Right ventricle myocardium superior (tissue), 1 donor: Measurements from ENCODE around the gene BTBD7. TPM values are rescaled to one million over a fixed set of nuclear protein-coding genes. Genes with fewer than 3 reads are reported as not detected.
"Not testable (repeated sequence)": the region's sequence is repeated elsewhere in the genome, so short reads cannot be mapped to it uniquely, and the experiment has no call there.

Experiments used
- ATAC-seq: fragments of 200-7000 bp; cut with Tn5 transposase; one replicate; pipeline ENCODE4 v1.9.1; 2020; ENCODE audit warnings: mild to moderate bottlenecking; ENCODE audit not compliant: poor library complexity
- DNase-seq: peaks from one replicate; pipeline ENCODE4 v3.0.0-alpha.2; 2020
- intact Hi-C: fragments of 100-400 bp; cut with DNase I; formaldehyde crosslinking; loops from one replicate; pipeline ENCODE4 v1.11.2; 2022
- long read RNA-seq: library from polyadenylated mRNA; unstranded; transcript quantifications from one replicate; pipeline ENCODE4 v2.0.0, GENCODE V29; 2021
- total RNA-seq: library from RNA; stranded (reverse); fragmentation: NEBNext Ultra II Directional; extraction: Animal tissue kit (Norgen Biotek cat#: 25700); gene quantifications from one replicate; pipeline ENCODE4 v1.2.1, GENCODE V29; 2021
- donor health status: DM: no; HTN: yes; CAD: no; lungs with severe emphysema.

Gene BTBD7, protein sequence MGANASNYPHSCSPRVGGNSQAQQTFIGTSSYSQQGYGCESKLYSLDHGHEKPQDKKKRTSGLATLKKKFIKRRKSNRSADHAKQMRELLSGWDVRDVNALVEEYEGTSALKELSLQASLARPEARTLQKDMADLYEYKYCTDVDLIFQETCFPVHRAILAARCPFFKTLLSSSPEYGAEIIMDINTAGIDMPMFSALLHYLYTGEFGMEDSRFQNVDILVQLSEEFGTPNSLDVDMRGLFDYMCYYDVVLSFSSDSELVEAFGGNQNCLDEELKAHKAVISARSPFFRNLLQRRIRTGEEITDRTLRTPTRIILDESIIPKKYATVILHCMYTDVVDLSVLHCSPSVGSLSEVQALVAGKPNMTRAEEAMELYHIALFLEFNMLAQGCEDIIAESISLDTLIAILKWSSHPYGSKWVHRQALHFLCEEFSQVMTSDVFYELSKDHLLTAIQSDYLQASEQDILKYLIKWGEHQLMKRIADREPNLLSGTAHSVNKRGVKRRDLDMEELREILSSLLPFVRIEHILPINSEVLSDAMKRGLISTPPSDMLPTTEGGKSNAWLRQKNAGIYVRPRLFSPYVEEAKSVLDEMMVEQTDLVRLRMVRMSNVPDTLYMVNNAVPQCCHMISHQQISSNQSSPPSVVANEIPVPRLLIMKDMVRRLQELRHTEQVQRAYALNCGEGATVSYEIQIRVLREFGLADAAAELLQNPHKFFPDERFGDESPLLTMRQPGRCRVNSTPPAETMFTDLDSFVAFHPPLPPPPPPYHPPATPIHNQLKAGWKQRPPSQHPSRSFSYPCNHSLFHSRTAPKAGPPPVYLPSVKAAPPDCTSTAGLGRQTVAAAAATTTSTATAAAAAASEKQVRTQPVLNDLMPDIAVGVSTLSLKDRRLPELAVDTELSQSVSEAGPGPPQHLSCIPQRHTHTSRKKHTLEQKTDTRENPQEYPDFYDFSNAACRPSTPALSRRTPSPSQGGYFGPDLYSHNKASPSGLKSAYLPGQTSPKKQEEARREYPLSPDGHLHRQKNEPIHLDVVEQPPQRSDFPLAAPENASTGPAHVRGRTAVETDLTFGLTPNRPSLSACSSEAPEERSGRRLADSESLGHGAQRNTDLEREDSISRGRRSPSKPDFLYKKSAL
- 15.9 TPM for total RNA-seq
- long read RNA-seq, full-length matches to known transcripts = 4 of 13 reads
- long read RNA-seq, partial matches to known transcripts = 6 of 13 reads
- long read RNA-seq, other reads (novel, unspliced or antisense) = 3 of 13 reads

GRCh38 chr14:93332853-93333630 lies at the start of gene BTBD7:
Gene BTBD7, minus strand, starts transcription at chr14:93333036. Its CDS starts 36,985 bp downstream, at chr14:93296051.
- ATAC-seq (peak; percentile 99), DNase-seq (peak; percentile 96)
- intact Hi-C loops = no loop called here

DNA sequence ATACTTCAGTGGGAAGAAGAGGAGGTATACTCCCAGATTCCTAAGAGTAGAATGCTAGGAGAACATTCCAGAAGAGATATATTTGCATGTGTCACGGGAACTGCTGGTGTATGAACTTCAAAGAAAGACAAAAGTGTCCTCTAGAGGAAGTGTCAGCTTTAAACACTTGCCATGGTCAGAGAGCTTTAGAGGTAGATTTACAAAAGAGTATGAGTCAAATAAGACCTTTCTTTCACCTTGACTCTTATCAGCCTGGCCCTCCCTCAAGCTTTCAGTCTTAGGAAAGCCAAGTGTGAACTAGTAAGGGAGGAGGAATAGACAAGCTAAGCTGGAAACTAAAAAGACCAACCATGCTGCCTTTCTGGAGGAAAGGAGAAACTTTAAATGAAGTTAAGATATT lies 48.8 kb upstream of the BTBD7 start:
- intact Hi-C loops = no loop called here
- DNase-seq (no peak), ATAC-seq (no peak)

- intact Hi-C loops = no loop called here
- no peak for DNase-seq
Measured at GRCh38 chr14:93379831-93380230, 47.0 kb upstream of the BTBD7 start.

GRCh38 chr14:93375673-93376156 lies 42.9 kb upstream of the BTBD7 start:
- ATAC-seq (no peak), DNase-seq (no peak)
- intact Hi-C loops = no loop called here

More at GRCh38 chr14:93379831-93380230, 47.0 kb upstream of the BTBD7 start:
- no peak for ATAC-seq

DNA sequence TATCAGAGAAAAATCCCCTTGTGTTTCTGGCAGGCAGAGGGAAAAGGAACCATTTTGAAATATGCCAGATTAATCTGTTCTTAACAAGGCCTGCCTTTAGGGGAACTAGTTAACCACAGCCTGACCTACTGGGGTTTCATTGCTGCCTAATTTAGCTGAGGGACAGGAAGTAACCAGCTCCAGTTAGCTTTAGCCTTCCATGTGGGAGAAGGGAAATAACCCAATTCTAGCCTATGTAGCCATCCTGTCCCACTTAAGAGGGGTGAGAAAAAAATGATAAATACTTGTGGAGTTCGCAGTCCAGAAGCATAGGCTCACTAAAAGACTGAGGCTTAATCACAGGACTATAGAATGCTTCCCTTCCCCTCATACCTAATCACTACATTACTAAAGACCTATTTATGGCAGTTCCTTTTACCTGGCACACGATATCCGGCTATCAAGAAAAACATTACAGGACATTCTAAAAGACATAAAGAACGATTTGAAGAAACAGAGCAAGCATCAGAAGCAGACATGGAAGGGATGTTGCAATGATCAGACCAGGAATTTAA lies 37.0 kb upstream of the BTBD7 start:
- ATAC-seq (no peak), DNase-seq (no peak)
- intact Hi-C loops = no loop called here

GRCh38 chr14:93368996-93369712 lies 36.3 kb upstream of the BTBD7 start:
- DNase-seq = no peak
- ATAC-seq = no peak
- intact Hi-C loops = no loop called here

- not testable (repeated sequence) for ATAC-seq
Measured at GRCh38 chr14:93354873-93355272, 22.0 kb upstream of the BTBD7 start.

DNA sequence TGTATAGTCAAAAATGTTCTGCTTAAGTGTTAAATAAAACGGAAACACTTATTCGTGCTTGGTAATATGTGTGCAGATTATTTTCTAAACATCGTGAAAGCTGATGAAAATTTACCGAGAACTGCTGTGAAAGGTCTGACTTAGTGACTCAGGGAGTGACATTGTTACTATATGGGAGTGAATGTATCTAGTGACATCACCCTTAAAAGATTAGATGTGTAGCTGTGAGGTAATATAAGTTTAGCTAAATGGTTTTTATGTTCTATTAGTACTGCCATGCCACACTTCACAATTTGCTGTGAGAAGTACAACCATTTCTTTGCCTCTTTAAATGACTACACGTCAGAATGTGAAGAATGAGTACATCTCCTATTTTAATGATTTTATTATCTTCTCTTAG lies 15.5 kb upstream of the BTBD7 start:
- intact Hi-C loops = no loop called here
- ATAC-seq (no peak), DNase-seq (no peak)

More at GRCh38 chr14:93354873-93355272, 22.0 kb upstream of the BTBD7 start:
- intact Hi-C loops, DNase-seq: not testable (repeated sequence)

- ATAC-seq = no peak
- DNase-seq = no peak
- intact Hi-C loops = no loop called here
Measured at GRCh38 chr14:93347850-93348249, 15.0 kb upstream of the BTBD7 start.

DNA sequence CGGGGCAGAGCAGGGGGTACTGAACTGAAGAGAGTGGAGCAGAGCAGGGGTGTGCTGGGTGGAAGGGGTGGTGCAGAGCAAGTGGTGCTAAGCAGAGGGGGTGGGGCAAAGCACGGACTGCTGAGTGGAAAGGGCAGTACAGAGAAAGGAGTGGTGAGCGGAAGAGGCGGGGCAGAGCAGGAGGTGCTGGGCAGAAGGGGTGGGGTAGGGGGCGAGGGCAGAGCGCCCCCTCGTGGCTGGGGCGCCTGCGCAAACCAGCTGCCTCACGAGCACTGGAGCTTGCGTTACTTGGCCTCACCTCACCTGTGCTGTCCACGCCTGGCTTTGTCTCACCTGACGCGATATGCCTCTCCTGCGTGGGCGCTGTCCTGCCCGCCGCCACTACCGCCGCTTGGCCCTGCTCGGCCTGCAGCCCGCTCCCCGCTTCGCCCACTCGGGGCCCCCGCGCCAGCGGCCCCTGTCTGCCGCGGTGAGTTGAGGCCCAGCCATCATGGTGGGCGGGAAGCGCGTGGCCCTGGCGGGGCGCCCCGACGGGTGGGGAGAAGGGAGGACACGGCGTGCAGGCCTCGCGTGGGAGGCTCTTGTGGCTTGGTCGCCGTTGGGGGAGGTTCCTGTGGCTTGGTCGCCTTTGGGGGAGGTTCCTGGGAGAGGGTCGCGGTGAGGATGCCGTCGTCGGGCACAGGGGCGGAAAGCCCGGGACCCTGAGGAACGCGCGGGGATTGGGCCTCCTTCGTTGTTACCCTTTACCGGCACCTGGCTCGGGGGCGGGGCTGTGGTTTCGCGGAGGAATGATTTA lies 14.3 kb upstream of the BTBD7 start, which contains the start of gene COX8C:
Gene COX8C (plus strand): TSS at position 257 of the 796 bp plus-strand sequence. CDS start 87 bp downstream, at position 344.
- DNase-seq (no peak), ATAC-seq (no peak)
- intact Hi-C loops = no loop called here

GRCh38 chr14:93343797-93344196 lies 11.0 kb upstream of the BTBD7 start:
- intact Hi-C loops = no loop called here
- DNase-seq (no peak), ATAC-seq (no peak)

DNA sequence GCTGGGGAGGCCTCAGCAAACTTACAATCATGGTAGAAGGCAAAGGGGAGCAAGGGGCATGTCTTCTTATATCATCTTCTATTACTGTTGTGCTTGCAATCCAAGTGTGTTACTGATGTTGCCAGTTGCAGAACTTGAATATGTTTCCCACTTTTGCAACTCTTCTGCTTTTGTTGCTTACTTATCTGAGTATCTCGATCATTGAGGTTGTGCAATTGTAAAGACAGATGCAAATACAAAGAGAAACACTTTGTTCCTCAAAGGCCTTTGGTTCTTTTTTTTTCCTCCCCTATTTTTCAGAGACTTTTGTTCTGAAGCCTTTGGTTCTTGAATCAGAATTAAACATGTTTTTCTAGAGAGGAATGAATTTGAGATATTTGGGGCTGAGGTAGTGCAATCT lies 10.4 kb upstream of the BTBD7 start:
- DNase-seq = no peak
- no peak for ATAC-seq
- intact Hi-C loops = no loop called here

- intact Hi-C loops = no loop called here
- no peak for ATAC-seq
- DNase-seq = no peak
Measured at GRCh38 chr14:93337884-93338283, 5.0 kb upstream of the BTBD7 start.

DNA sequence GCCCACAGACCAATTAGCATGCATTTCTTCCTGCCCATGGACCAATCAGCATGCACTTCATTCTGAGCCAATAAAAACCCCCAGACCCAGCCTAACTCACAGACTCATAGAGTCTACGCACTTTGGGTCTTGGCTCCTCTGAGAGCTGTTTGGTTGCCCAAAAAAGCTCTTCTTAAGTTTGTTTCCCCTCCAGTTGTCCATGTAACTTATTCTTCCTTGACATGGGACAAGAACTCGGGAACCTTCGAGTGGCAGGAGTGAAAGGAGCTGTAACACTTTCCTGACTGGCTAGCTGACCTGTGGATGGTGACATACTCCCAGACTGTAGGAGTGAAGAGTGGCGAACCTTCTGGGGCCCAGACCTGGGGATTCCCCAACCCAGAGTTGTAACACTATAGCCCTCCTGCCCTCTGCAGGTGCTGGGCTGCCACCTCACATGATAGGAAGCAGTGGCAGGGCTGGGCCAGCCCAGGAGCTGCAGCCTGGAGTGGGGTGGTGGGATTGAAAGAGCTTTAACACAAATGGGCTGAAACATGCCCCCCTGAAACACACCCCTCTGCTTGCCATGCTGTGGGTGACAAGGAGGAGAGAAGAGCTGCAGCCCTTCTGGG lies 4.4 kb upstream of the BTBD7 start:
- ATAC-seq = no peak
- no peak for DNase-seq
- intact Hi-C loops = no loop called here

- intact Hi-C loops = no loop called here
- ATAC-seq (no peak), DNase-seq (no peak)
Measured at GRCh38 chr14:93333631-93334103, 831 bp upstream of the BTBD7 start.

GRCh38 chr14:93332397-93332852 lies 411 bp downstream of the BTBD7 start:
- intact Hi-C loops = no loop called here
- DNase-seq (peak; percentile 77), ATAC-seq (peak; percentile 84)
